HUES6 (cell line): ENCODE measurements around the gene MRPL36.
"Not testable (repeated sequence)": the region's sequence is repeated elsewhere in the genome, so short reads cannot be mapped to it uniquely, and the experiment has no call there.

ENCODE experiments used
- H3K27ac ChIP-seq: 2 replicates; pipeline ENCODE4 v1.7.0; 2013; ENCODE audit warnings: low read depth, mild to moderate bottlenecking, low read length, inconsistent platforms
- H3K27me3 ChIP-seq: 2 replicates; pipeline ENCODE4 v1.6.1; 2013; ENCODE audit warnings: low read length; ENCODE audit not compliant: control insufficient read depth, insufficient read depth
- H3K36me3 ChIP-seq: 2 replicates; pipeline ENCODE4 v1.6.1; 2013; ENCODE audit warnings: low read length; ENCODE audit not compliant: control insufficient read depth, insufficient read depth
- H3K4me1 ChIP-seq: 2 replicates; pipeline ENCODE4 v1.6.1; 2013; ENCODE audit warnings: low read length; ENCODE audit not compliant: control insufficient read depth, insufficient read depth
- H3K4me3 ChIP-seq: 2 replicates; pipeline ENCODE4 v1.5.1; 2013; ENCODE audit warnings: low read depth, low read length
- H3K9ac ChIP-seq: one replicate; pipeline ENCODE4 v1.6.1; 2013; ENCODE audit warnings: mild to moderate bottlenecking, low read length
- H3K9me3 ChIP-seq: 2 replicates; pipeline ENCODE4 v1.6.1; 2013; ENCODE audit warnings: low read depth, low read length; ENCODE audit not compliant: control insufficient read depth, insufficient read depth

MRPL36 gene

GRCh38 chr5:1820926-1821325 lies 21.3 kb upstream of the MRPL36 start:
- Histone ChIP-seq H3K9ac (no peak overlapping the region), H3K9me3 (no peaks in the 10 kb centered on the region), H3K36me3 (peaks cover 78% of the 10 kb centered on the region)

GRCh38 chr5:1820381-1820780 lies 20.7 kb upstream of the MRPL36 start:
- Histone ChIP-seq H3K36me3 (peaks cover 81% of the 10 kb centered on the region), H3K9ac (no peak overlapping the region), H3K4me1 (no peaks in the 10 kb centered on the region), H3K27me3 (no peaks in the 10 kb centered on the region), H3K27ac (no peak overlapping the region), H3K4me3 (no peak overlapping the region), H3K9me3 (no peaks in the 10 kb centered on the region)

More at GRCh38 chr5:1820926-1821325, 21.3 kb upstream of the MRPL36 start:
- Histone ChIP-seq H3K27me3 (no peaks in the 10 kb centered on the region), H3K4me1 (no peaks in the 10 kb centered on the region), H3K4me3 (no peak overlapping the region), H3K27ac (no peak overlapping the region)

- Histone ChIP-seq H3K9me3 (no peaks in the 10 kb centered on the region), H3K4me1 (no peaks in the 10 kb centered on the region), H3K36me3 (peaks cover 82% of the 10 kb centered on the region), H3K27ac (no peak overlapping the region), H3K9ac (no peak overlapping the region), H3K27me3 (no peaks in the 10 kb centered on the region), H3K4me3 (no peak overlapping the region)
Measured at GRCh38 chr5:1819458-1819857, 19.8 kb upstream of the MRPL36 start.

- Histone ChIP-seq H3K36me3 (peaks cover 86% of the 10 kb centered on the region), H3K9ac (no peak overlapping the region), H3K4me1 (no peaks in the 10 kb centered on the region), H3K9me3 (no peaks in the 10 kb centered on the region), H3K4me3 (no peak overlapping the region), H3K27me3 (no peaks in the 10 kb centered on the region), H3K27ac (no peak overlapping the region)
Measured at GRCh38 chr5:1818784-1819183, 19.1 kb upstream of the MRPL36 start.

GRCh38 chr5:1817261-1818043 lies 17.8 kb upstream of the MRPL36 start:
- Histone ChIP-seq H3K36me3 (peaks cover 96% of the 10 kb centered on the region), H3K27ac (no peak overlapping the region), H3K9ac (no peak overlapping the region), H3K4me3 (no peak overlapping the region), H3K27me3 (no peaks in the 10 kb centered on the region), H3K9me3 (no peaks in the 10 kb centered on the region), H3K4me1 (no peaks in the 10 kb centered on the region)

GRCh38 chr5:1816495-1817089 lies 17.0 kb upstream of the MRPL36 start:
- H3K9ac ChIP-seq, H3K9me3 ChIP-seq, H3K4me1 ChIP-seq, H3K27ac ChIP-seq, H3K27me3 ChIP-seq, H3K4me3 ChIP-seq: not testable (repeated sequence)
- peaks cover 96% of the 10 kb centered on the region for H3K36me3 ChIP-seq

- no peak overlapping the region for H3K27ac ChIP-seq
- H3K4me3 ChIP-seq, result no peak overlapping the region
- H3K27me3 ChIP-seq, result no peaks in the 10 kb centered on the region
- peaks cover 96% of the 10 kb centered on the region for H3K36me3 ChIP-seq
- no peaks in the 10 kb centered on the region for H3K4me1 ChIP-seq
- H3K9me3 ChIP-seq, result no peaks in the 10 kb centered on the region
- no peak overlapping the region for H3K9ac ChIP-seq
Measured at GRCh38 chr5:1815881-1816292, 16.2 kb upstream of the MRPL36 start.

- Histone ChIP-seq H3K4me3 (no peak overlapping the region), H3K9ac (no peak overlapping the region), H3K27ac (no peak overlapping the region), H3K27me3 (no peaks in the 10 kb centered on the region), H3K9me3 (no peaks in the 10 kb centered on the region), H3K4me1 (no peaks in the 10 kb centered on the region), H3K36me3 (peaks cover 95% of the 10 kb centered on the region)
Measured at GRCh38 chr5:1815071-1815786, 15.6 kb upstream of the MRPL36 start.

GRCh38 chr5:1814183-1815020 lies 14.8 kb upstream of the MRPL36 start:
- Histone ChIP-seq H3K27me3 (no peaks in the 10 kb centered on the region), H3K9ac (no peak overlapping the region), H3K27ac (no peak overlapping the region), H3K4me1 (no peaks in the 10 kb centered on the region), H3K9me3 (no peaks in the 10 kb centered on the region), H3K36me3 (peaks cover 95% of the 10 kb centered on the region), H3K4me3 (no peak overlapping the region)

- Histone ChIP-seq H3K36me3 (peaks cover 97% of the 10 kb centered on the region), H3K27me3 (no peaks in the 10 kb centered on the region), H3K9ac (no peak overlapping the region), H3K27ac (no peak overlapping the region), H3K4me3 (no peak overlapping the region), H3K9me3 (no peaks in the 10 kb centered on the region), H3K4me1 (no peaks in the 10 kb centered on the region)
Measured at GRCh38 chr5:1810581-1811101, 11.0 kb upstream of the MRPL36 start.
